ENCODE measurements around the gene RALGPS1.
A peak's percentile ranks its signal among the peaks of the same experiment; 100 is the strongest.
"Not testable (repeated sequence)": the region's sequence is repeated elsewhere in the genome, so short reads cannot be mapped to it uniquely, and the experiment has no call there.

Gene RALGPS1

DNA sequence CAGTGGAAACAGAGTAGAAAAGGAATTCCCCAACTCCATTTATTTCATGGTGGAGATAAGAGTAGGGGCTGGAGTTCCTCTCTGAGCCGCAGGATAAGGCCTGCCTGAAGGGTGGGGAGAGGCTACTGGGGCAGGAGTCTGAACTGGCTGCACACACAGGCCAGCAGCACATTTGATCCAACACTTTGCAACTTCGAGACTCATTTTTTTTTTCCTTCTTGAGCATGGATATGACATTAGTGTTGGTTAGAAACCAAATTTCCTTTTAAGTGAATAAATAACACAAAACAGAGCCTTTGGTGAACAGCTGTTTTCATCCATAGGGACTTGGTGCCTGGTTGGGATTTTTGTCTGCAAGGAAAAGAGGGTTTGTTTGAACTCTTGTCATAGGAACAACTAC is 76.6 kb downstream of the RALGPS1 start:
- DNase-seq: no peak

DNA sequence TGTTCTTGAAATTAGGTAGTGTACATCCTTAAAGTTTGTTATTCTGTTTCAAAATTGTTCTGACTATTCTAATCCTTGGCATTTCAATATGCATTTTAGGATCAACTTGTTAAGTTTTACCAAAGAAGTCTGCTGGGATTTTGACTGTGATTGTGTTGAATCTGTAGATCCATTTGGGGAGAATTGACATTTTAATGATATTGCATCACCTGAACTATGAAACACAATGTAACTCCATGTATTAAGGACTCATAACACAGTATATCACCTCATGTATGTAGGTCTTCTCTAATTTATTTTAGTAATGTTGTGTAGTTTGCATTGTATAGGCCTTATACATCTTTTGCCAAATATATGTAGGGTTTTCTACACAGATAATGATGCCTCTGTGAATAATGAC is 77.8 kb downstream of the RALGPS1 start:
- DNase-seq: no peak

DNA sequence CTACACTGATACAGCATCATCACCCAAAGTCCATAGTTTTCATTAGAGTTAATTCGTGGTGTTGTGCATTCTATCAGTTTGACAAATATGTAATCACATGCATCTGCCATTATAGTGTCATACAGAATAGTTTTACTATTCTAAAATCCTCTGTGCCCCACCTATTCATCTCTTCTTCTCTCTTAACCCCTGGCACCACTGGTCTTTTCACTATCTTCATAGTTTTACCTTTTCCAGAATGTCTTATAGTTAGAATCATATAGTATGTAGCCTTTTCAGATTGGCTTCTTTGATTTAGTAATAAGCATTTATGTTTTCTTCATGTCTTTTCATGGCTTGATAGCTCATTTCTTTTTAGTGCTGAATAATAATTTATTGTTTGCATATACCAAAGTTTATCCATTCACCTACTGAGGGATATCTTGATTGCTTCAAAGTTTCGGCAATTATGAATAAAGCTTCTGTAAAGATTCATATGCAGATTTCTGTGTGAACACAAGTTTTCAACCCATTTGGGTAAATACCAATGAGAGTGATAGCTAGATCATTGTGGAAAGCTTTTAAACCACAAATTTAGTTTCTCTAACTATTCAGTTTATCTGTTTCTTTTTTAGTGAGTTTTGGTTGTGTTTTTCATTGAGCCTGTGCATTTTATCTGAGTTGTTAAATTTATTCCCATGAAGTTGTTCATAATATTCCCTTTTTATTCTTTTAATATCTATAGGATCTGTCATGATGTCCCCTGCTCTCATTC is 84.9 kb downstream of the RALGPS1 start:
- DNase-seq: no peak

DNA sequence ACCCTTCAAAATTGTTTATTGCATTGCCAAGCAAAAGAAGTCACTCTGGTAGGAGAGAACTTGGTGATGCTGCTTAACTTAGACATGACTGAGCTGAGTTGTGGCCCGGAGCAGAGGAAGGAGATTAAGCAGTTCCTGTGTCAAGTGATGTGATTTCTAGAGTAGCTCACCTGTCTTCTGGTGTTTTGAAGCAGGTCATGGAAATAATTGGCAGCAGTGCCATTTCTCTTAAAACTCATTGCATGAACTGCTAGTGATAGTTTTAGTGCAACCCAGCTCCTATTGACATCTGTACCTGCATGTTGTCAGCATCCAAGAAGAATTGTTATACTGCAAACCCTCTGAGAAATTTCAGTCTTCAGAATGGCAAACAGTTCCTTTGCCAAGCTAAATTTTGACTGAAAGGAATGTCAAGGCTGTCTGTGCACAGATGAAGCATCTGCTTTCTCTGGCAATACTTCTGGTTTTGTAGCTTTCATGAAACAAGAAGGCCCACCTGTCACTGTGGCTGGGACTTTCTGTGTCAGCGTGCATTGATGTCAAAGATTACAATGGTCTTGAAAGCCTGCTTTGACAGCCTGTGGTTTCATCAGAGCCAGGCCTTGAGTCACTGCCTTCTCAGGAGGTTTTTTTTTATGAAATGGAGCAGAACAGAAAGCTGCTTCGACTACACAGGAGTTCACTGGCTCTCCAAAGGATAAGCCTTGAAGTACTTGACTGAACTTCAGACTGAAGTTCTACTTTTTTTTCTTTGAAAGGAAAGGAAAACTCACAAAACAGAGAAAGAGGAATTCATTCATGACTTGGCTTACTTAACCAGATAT is 90.6 kb downstream of the RALGPS1 start:
- peak; percentile 59 for DNase-seq

DNA sequence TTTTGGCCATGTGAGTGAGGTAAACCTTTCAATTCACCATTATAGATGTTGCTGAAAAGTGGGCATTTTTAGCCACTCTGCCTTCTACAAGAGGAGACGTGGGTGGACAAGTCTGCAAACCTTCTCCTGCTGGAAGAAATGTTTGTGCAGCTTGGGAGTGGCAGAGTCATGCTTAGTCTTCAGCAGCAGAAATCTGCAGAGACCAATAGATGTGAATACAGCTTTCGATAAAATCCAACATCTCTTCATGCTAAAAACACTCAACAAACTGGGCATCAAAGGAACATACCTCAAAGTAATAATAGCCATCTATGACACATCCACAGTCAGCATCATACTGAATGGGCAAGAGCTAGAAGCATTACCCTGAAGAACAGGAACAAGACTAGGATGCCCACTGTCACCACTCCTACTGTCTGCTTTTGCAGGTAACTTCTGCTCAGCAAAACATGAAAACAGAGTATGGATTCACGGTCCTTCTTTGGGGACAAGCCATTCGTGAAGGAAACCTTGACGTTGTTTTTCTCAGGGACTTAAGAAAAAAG is 91.3 kb downstream of the RALGPS1 start:
- no peak for DNase-seq

DNA sequence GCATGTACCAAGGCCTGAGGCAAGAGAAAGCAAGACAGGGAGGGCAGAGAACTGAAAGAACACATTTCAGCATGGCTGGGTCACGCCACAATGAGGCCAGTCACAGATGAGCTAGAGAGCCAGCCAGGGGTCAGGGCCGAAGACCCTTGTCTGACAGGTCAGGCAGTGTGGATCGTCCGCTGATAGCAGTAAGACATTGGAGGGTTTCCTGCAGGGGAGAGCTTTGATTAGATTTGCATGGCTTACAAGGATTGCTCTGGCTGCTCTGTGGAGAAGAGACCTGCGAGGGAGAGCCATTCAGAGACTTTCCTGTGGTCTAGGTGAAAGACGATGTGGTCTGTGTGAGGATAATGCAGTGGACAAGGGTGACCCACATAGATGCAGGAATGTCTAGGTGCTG is 93.1 kb downstream of the RALGPS1 start:
- no peak for DNase-seq

DNA sequence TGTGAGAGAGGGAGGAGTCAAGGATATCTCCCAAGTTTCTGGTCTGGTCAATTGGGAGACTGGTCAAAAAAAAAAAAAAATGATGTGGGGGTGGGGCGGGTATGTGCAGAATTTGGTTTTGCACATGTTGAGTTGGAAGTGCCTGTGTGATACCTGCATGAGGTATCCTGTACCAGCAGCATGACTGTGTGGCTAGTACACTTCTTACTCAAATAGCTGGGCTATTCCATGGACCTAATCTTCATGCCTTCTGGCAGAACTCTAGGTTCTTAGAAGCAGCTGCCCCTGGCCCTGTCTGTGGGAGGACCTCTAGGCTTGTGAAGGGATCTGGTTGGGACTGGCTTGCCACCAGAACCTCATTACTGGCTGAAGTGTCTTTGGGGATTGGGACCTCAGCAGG is 93.5 kb downstream of the RALGPS1 start:
- DNase-seq: no peak

DNA sequence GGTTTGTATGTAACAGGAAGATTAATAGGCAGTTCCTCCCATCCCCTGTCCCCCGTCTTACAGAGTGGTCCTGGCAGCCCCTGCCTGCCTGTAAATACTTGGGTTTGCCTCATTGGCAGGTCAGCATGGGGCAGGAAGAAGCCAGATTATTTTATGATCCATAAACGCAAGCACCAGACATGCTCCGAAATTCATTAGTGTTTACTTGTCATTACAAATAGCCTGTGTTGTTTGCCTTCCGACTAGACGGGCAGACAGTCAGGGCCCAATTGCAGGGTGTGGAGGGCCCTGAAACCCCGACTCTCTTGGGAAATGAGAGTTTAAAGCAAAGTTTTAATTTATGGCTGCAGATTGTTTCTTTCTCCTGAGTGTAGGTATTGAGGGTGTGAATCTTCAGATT is 97.2 kb downstream of the RALGPS1 start:
- no peak for DNase-seq

DNA sequence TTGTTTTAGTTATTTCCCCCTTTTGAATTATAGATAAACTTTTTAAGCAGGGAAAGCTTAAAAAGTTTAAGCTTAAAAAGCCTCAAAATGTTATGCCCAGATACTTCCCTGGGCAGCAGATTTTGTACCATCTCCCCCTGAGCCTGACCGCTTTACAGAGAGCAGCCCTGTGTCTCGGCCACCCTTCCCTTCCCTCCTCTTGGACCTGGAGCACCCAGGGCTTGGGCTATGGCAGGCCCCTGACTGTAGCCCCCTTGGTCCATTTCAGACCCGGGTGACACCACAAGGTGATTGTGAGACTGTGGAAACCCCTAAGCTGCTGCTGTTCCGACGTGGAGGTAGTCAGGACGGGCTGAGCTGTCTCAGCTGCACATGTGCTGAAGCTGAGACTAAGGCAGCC is 97.7 kb downstream of the RALGPS1 start:
- no peak for DNase-seq

DNA sequence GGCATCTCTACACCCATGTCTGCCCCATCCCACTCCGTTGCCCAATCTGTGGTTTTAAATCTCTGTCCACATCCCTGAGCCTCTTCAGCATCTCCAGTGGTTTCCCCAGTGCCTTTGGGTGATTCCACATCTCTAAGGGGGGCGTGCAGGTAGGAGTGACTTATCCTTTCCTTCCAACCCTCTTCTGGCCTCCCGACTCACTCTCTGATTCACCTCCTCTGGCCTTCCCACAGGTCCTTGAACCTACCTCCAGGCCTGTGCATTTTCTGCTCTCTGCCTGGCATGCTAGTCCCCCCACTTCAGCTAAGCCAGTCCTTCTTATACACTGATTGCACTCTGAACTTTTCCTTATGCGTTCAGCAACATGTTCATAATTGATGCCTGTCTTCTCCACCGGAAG is 99.0 kb downstream of the RALGPS1 start:
- DNase-seq: no peak

DNA sequence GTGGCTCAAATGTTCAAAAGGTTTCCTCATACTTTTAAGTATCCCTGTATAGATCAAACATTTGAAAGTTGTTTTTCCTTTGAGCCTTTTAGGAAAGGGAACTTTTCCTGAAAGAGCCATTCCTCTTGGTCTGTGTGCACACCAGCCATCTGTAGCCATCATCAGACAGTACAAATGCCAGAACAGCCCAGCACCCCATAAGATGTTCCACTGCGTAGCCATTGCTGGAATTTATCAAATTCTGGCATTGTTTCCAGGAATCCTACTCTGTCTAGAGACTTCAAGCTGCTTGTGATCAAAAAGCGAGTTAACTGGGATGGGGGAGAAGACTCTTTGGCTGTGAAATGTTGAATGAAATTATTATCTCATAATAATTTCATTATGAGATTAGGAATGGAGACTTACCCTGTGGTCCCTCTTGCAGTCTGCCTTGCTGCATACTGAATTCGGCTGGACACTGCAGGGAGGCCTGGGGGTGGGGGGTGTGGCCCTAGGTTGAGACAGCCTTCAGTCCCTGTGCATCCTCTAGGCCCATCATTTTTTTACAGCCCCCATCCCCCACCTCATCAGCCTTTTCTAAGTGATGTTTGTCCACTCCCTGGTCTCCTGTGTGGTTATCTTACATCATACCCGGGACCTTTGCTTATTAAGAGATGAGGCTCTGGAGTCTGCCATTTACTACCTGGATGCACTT is 99.8 kb downstream of the RALGPS1 start:
- no peak for DNase-seq

DNA sequence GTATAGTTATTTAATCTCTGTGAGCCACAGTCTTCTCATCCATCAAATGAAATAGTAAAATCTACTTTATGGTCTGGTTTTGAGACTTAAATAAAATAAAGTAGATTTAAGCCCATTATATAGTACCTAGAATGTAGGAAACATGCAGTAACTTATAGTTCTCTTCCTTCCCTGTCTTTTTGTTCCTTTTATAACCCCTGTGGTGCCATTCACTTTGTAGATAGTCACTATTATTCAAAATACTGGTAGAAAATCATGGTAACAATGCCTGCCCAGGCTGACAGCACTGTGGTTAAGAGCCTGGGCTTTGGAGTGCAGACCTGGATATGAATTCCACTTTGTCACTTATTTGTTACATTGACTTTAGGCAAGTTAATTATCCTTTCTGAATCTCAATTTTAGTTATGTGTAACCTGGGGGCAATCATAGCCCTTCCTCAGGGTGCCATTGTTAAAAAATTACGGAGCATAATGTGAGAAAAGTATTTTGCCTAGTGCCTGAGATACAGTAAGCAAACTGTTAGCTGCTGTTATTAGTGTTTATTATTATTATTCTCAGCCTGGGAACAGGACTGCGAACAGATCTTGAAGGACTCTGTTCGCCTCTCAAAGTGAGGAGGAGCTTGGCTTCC is 100.4 kb downstream of the RALGPS1 start:
- DNase-seq: no peak

DNA sequence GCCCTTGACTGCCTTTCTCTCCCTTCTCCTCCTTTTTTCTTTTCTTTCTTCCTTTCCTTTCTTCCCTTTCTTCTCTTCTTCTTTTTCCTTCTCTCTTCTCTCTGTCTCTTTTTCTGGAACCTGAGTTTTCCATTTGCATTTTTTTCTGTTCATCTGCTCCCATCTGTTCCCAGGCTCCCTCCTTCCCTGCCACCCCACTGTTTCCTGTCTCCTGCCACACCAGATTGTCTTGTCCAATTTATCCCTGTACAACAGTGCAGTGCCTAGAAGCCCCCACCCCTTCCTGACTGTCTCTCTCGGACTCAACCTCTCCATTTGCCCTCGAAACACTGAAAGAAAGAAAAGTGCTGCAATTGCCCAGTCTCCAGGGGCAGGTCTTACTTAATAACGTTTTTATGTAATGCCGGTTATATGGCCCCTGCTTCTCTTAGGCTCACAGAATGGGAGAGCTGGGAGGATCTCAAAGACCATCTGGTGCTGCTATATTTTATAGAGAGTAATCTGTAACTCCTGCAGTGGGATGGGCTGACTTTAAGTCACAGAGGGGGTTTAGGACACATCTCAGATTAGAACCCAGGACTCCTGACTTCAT is 101.4 kb downstream of the RALGPS1 start:
- no peak for DNase-seq

DNA sequence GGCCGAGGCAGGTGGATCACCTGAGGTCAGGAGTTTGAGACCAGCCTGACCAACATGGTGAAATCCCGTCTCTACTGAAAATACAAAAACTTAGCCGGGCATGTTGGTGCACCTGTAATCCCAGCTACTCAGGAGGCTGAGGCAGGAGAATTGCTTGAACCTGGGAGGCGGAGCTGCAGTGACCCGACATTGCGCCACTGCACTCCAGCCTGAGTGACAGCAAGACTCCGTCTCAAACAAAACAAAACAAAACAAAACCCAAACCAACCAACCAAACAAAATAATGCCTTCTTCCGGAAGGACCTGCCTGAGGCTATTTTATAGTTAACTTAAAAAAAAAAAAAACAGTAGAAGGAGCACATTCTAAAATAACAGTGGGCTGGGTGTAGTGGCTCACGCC is 103.4 kb downstream of the RALGPS1 start:
- not testable (repeated sequence) for DNase-seq

DNA sequence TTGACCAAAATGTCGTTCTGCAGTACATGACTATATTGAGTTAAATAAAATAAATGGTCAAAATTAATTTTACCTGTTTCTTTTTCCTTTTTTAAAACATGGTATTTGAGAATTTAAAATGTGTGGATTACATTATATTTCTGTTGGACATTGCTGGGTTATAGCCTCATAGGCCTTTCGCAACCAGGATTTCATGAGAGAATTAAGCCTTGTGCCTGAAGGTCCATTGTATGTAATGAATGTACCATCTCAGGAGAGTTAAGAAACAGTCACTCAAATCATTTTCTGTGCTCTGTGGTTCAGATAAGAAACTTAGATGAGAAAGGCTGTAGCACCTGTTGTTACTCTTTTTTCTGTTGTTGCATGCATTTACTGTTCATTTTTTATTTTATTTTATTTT is 104.4 kb downstream of the RALGPS1 start:
- no peak for DNase-seq

DNA sequence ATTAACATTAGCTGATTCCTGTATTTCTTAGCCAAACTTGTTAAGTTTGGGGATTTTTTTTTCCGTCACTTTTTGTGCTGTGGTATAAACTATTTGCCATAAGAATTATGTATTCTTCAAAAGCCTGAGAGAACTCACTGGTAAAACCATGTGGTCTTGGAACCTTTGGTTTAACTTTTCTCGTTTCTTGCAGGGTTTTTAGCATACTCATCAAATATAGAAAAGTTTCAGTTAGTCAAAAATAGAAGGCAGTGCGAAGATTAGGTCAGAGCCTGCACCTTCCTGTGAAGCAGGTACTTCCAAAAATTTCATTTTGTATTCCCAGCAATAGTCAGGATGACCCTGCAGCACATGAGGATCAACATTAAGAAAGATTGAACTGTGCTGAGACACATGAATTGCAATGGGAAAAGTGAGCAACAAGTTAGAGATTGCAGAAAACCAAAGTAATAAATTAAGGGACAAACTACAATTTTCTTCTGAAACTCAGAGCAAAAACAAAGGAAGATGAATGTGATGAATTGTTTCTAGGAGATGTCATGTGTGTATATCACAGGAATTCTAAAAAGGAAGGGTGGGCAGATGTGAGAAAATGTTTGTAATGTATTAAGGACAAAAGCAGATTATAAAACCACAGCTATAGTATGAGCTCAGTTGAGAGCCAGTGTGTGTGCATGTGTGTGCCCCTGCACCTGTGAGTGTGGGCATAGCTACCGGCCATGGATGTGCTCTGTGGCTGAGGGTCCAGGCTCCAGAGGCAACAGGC is 105.6 kb downstream of the RALGPS1 start:
- DNase-seq: no peak

DNA sequence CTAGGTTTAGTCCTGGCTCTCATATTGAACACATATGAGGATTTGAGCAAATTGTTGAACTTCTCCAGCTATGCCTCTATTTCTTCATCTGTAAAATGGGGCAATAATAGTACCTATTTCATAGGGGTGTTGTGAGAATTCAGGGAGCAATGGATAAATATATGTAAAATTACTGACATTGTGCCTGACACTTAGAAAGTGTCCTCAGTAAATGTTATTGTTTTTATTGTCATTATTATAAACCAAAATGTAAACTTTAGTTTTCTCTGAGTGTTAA is 106.2 kb downstream of the RALGPS1 start:
- no peak for DNase-seq

DNA sequence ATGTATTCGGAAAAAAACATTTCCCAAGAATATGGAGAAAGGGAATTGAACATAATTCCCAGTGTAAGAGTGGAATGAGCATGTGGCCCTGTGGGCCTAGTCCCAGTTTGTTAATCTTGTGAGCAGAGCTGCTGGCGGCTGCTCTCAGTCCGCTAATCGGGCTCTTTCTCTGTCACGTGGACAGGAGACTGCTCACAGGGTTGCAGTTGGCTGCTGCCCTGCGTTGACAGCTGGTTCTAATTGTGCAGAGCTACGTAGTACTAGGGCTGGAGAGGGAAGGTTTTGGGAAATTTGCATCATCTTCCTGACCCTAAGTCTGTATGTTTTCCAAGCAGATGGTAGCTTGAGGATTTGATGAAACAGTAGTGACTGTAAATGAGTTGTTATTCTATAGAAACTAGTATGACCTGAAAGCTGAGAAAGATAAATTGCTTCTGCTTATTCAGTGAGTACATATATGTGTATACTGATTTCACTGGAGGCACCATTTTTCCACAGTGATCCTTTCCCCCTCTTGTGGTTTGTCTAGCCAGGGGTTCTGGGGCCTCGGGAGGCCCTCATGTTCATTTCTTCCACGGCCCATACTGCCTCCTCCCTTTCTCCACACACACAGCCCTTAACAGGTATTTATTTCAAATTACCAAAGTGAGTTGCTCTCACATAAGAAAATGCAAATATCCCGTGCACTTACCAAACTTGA is 107.2 kb downstream of the RALGPS1 start:
- DNase-seq: no peak

DNA sequence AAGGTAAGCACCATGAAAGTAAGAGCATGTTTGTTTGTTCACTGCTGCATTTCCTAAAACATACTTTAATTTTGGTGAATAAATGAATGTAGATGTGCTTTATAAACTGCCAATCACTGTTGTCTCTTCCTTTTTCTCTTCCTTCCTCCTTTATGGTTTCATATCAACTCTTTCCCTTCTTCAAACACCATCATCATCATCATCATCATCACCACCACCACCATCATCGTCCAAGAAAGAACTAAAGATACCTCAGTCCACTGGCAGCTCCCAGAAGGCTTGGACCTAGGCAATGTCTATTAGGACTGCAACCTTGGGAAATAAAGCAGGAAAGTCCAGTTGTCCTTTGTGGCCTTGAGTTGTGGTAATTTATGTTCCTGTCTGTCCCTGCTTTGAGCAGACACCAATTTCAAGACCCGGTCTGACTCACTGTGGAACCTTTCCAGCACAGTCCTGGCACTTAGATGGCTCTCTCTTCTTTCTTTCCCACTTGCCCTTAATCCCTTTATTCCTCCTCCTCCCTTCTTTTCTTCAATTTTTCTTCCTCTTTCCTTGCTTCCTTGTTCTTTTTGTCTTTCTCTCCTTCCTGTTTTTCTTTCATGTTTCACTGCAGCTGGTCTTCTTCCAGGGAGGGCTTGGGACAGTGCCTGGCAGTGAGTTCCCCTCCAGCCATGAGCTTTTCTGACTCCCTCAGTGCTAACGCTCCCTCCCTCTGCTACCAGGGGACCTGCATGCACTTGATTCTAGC is 108.5 kb downstream of the RALGPS1 start:
- DNase-seq: no peak

DNA sequence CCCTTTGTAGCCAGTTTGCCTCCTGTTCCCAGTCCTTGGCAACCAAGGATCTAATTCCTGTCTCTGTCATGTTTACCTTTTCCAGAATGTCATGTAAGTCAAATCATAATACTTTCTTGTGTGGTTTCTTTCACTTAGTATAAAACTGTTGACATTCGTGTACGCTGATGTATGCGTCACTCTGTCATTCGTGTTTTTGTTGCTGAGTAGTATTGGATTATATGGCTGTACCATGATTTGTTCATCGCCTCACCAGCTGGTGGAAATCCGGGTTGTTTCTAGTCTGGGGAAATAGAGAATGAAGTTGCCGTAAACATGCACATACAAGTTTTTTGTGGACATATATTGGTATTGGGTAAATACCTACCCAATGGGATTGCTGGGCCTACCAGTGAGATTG is 110.5 kb downstream of the RALGPS1 start:
- no peak for DNase-seq

DNA sequence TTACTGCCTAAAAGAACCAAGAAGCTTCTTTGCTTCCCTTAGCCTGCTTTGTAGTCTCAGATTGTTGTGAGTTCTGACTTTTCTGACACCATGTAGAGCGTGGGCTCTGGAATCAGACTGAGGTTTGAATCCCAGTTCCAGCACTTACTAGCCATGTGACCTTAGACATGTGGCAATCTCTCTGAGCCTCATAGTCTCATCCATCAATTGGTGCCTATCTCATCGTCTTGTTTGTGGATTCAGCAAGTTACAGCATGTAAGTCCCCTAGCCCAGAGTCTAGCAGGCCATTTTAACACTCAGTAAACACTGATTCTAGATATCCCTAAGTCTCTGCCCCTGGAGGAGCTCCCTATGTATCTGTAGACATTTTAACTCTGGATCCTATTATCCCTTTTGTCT is 113.1 kb downstream of the RALGPS1 start:
- DNase-seq: no peak
